Measurements from ENCODE around the gene ZNF84. TPM values are rescaled to one million over a fixed set of nuclear protein-coding genes. Genes with fewer than 3 reads are reported as not detected.

ZNF84 gene
- total RNA-seq, 4 donors from 2014 or later, result 16.2 to 144 (median 44.5) TPM

DNA sequence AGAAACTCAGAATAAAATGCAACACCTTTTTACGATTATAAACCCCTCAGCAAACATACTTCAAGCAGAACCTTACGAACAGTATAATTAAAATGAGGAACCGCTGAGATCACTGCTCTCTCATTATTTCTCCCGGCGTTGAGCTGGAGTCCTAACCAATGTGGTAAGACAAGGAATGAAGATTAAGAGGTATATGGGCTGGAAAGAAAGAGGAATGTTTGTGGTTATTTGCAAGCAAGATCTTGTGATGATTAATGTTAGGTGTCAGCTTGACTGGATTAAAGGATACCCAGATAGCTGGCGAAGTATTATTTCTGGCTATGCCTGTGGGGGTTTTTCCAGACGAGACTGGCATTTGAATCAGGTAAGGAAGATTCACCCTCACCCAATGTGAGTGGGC is 10.3 kb upstream of the ZNF84 start:
- no peak for DNase-seq
- in situ Hi-C loops (cut with MboI; ENCODE audit: low pct_ligation_motif_present in 1 of 4, low pct_unique_long_range_greater_than_20kb in 1 of 4, low sequenced_read_pairs in 3 of 4), result no loop called here
- intact Hi-C loops (cut with DNase I; ENCODE audit: low total_unique reads), result no loop called here
- H3K9me3 ChIP-seq, result peaks cover 31 to 32% of the 10 kb centered on the region in 2 donors
- H3K36me3 ChIP-seq, result no peaks in the 10 kb centered on the region
- H3K27ac ChIP-seq, result no peak overlapping the region
- no peak overlapping the region for H3K4me3 ChIP-seq
- H3K27me3 ChIP-seq, result no peaks in the 10 kb centered on the region
- no peak for TF ChIP-seq POLR2A (IDR thresholded peaks at IDR 0.05)
- TF ChIP-seq, protein P1, sequence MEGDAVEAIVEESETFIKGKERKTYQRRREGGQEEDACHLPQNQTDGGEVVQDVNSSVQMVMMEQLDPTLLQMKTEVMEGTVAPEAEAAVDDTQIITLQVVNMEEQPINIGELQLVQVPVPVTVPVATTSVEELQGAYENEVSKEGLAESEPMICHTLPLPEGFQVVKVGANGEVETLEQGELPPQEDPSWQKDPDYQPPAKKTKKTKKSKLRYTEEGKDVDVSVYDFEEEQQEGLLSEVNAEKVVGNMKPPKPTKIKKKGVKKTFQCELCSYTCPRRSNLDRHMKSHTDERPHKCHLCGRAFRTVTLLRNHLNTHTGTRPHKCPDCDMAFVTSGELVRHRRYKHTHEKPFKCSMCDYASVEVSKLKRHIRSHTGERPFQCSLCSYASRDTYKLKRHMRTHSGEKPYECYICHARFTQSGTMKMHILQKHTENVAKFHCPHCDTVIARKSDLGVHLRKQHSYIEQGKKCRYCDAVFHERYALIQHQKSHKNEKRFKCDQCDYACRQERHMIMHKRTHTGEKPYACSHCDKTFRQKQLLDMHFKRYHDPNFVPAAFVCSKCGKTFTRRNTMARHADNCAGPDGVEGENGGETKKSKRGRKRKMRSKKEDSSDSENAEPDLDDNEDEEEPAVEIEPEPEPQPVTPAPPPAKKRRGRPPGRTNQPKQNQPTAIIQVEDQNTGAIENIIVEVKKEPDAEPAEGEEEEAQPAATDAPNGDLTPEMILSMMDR (IDR thresholded peaks at IDR 0.05), result no peak
- no peak for TF ChIP-seq POLR2AphosphoS5 (IDR thresholded peaks at IDR 0.05)
- TF ChIP-seq EP300 (IDR thresholded peaks at IDR 0.05; ENCODE audit: low read depth), result no peak
- WGBS, 2 donors (ENCODE audit: low coverage in 1 of 2), result 92 to 95% methylated on average over 7 of the region's 7 CpGs
- H3K4me1 ChIP-seq, result no peaks in the 10 kb centered on the region

DNA sequence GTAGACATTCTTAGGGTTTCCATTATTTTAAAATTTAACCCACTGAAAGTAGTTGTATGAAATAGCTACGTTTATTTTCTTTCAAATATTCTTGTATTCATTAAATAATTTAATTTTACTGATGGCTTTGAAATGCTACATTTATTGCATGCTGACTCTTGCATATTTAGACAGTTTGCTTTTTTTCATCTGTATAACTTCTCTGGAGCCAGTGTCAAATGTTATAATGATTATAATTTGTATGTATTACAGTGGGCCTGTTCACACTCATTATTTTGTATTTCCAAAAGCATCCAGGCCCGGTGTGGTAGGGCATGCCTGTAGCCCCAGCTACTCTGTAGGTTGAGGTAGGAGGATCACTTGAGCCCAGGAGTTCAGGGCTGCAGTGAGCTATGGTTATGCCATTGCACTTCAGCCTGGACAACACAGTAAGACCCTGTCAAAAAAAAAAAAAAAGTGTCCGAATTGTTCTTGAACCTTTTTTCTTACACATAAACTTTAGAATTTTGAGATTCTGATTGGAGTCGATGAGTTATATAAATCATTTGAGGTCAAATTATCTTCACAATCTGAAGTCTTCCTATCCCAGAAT is 905 bp downstream of the ZNF84 start:
- no peak for TF ChIP-seq POLR2A (IDR thresholded peaks at IDR 0.05)
- TF ChIP-seq, protein P1 (IDR thresholded peaks at IDR 0.05), result no peak
- 53 to 68% methylated on average over 4 of the region's 4 CpGs for WGBS, 2 donors (ENCODE audit: low coverage in 1 of 2)
- peaks cover 0 to 38% (median 15%) of the 10 kb centered on the region in 4 donors for H3K36me3 ChIP-seq
- H3K27me3 ChIP-seq, result no peaks in the 10 kb centered on the region
- in situ Hi-C loops (cut with MboI; ENCODE audit: low pct_ligation_motif_present in 1 of 4, low pct_unique_long_range_greater_than_20kb in 1 of 4, low sequenced_read_pairs in 3 of 4) (no loop called here), intact Hi-C loops (cut with DNase I; ENCODE audit: low total_unique reads) (no loop called here)
- DNase-seq, result no peak
- peak overlapping the region; percentile 53 to 97 (median 85) for H3K4me3 ChIP-seq
- peak overlapping the region; percentile 94 to 98 (median 96) for H3K27ac ChIP-seq
- peaks cover 0 to 12% (median 4%) of the 10 kb centered on the region in 4 donors for H3K4me1 ChIP-seq
- peaks cover 48 to 63% of the 10 kb centered on the region in 2 donors for H3K9me3 ChIP-seq

DNA sequence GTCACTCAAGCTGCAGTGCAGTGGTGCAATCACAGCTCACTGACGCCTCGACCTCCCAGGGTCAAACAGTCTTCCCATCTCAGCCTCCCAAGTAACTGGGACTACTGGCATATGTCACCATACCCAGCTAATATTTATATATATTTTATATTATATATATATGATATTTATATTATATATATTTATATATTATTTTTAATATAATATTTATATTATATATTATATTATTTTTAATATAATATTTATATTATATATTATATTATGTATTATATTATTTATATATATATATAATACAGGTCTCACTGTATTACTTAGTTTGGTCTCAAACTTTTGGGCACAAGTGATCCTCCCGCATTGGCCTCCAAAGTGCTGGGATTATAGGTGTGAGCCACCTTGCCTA is 9.4 kb downstream of the ZNF84 start:
- Histone ChIP-seq H3K27ac (no peak overlapping the region), H3K27me3 (no peaks in the 10 kb centered on the region), H3K36me3 (peaks cover 14 to 98% (median 57%) of the 10 kb centered on the region in 4 donors), H3K4me1 (no peaks in the 10 kb centered on the region), H3K9me3 (peaks cover 94 to 96% of the 10 kb centered on the region in 2 donors), H3K4me3 (no peak overlapping the region)
- no peak for DNase-seq
- WGBS, 2 donors (ENCODE audit: low coverage in 1 of 2), result 94 to 99% methylated on average over 3 of the region's 3 CpGs
- intact Hi-C loops (cut with DNase I; ENCODE audit: low total_unique reads) (no loop called here), in situ Hi-C loops (cut with MboI; ENCODE audit: low pct_ligation_motif_present in 1 of 4, low pct_unique_long_range_greater_than_20kb in 1 of 4, low sequenced_read_pairs in 3 of 4) (no loop called here)
- TF ChIP-seq, protein P1 (IDR thresholded peaks at IDR 0.05), result no peak
- no peak for TF ChIP-seq POLR2AphosphoS5 (IDR thresholded peaks at IDR 0.05)
- TF ChIP-seq POLR2A (IDR thresholded peaks at IDR 0.05), result no peak
- TF ChIP-seq EP300 (IDR thresholded peaks at IDR 0.05; ENCODE audit: low read depth), result no peak

DNA sequence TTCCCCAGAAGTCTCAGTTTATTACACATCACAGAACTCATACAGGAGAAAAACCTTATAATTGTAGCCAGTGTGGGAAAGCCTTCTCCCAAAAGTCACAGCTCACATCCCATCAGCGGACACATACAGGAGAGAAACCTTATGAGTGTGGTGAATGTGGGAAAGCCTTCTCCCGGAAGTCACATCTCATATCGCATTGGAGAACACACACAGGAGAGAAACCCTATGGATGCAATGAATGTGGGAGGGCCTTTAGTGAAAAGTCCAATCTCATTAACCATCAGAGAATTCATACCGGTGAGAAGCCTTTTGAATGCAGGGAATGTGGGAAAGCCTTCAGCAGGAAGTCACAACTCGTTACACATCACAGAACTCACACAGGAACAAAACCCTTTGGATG is 20.1 kb downstream of the ZNF84 start:
- Histone ChIP-seq H3K36me3 (peaks cover 0 to 70% (median 31%) of the 10 kb centered on the region in 4 donors), H3K27me3 (no peaks in the 10 kb centered on the region), H3K4me1 (no peaks in the 10 kb centered on the region), H3K4me3 (no peak overlapping the region), H3K27ac (no peak overlapping the region), H3K9me3 (peaks cover 94 to 96% of the 10 kb centered on the region in 2 donors)
- DNase-seq, result no peak
- in situ Hi-C loops (cut with MboI; ENCODE audit: low pct_ligation_motif_present in 1 of 4, low pct_unique_long_range_greater_than_20kb in 1 of 4, low sequenced_read_pairs in 3 of 4) (no loop called here), intact Hi-C loops (cut with DNase I; ENCODE audit: low total_unique reads) (no loop called here)
- 100% methylated on average over 5 of the region's 5 CpGs for WGBS, 2 donors (ENCODE audit: low coverage in 1 of 2)
- TF ChIP-seq EP300 (IDR thresholded peaks at IDR 0.05; ENCODE audit: low read depth), result no peak
- no peak for TF ChIP-seq POLR2AphosphoS5 (IDR thresholded peaks at IDR 0.05)
- TF ChIP-seq, protein P1 (IDR thresholded peaks at IDR 0.05), result no peak
- no peak for TF ChIP-seq POLR2A (IDR thresholded peaks at IDR 0.05)
